HG03469 (cell line): ENCODE data around the gene PCDH17.

Experiments
- ATAC-seq: cut with Tn5 transposase; IDR thresholded peaks from one replicate; pipeline ENCODE4 v1.9.1; 2021; ENCODE audit warnings: mild to moderate bottlenecking, moderate library complexity, moderate number of reproducible peaks; ENCODE audit not compliant: unreplicated experiment

The PCDH17 gene

DNA sequence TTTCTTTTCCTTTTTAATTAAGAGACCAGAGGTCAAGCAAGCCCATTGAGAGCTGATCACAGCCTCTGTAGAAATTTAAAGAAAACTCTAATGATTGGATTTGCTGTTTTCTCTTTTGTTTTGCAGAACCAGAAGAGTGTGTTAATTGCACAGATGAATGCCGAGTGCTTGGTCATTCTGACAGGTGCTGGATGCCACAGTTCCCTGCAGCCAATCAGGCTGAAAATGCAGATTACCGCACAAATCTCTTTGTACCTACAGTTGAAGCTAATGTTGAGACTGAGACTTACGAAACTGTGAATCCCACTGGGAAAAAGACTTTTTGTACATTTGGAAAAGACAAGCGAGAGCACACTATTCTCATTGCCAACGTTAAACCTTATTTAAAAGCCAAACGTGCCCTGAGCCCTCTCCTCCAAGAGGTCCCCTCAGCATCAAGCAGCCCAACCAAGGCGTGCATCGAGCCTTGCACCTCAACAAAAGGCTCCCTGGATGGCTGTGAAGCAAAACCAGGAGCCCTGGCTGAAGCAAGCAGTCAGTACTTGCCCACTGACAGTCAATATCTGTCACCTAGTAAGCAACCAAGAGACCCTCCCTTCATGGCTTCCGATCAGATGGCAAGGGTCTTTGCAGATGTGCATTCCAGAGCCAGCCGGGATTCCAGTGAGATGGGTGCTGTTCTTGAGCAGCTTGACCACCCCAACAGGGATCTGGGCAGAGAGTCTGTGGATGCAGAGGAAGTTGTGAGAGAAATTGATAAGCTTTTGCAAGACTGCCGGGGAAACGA, 93.1 kb downstream of the PCDH17 start:
- no peak for ATAC-seq

DNA sequence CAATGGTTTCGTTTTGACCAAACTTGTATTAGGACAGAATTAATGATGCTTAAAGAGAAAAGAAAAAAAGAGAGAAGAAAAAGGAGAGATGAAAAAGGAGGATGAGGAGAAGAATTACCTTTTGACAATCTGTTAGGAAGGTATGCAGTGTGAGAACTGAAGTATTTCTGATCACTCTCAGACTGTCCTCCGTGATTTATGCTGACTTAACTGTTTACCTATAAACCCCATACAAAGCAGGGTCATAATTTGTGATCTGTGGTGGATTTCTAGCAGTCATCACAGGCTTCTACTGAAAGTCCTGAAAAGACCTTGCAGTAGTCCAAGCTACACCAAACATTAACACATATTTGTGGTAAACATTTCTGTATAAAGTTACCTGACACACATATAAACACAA, 93.9 kb downstream of the PCDH17 start:
- ATAC-seq = no peak

- no peak for ATAC-seq
Measured at GRCh38 chr13:57726981-57727380, 95.4 kb downstream of the PCDH17 start.

GRCh38 chr13:57734306-57734705, 102.8 kb downstream of the PCDH17 start:
- ATAC-seq = no peak

DNA sequence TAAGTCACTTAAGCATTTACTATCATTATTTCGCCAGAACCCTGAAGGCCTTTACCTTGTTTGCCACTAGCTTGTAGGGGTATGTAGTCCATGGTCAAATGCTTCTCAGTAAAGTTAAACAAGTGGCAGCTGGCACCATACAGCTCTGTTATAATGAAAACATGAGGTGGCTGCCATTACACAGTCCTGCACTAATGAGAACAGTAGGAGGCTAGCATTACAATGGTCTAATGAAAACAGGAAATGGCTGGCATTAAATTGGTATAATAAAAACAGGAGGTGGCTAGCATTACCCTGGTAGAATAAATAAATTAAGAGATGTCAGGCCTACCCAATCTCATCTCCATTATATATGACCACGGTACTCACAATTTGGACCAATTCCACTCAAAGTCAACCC, 107.5 kb downstream of the PCDH17 start:
- no peak for ATAC-seq

DNA sequence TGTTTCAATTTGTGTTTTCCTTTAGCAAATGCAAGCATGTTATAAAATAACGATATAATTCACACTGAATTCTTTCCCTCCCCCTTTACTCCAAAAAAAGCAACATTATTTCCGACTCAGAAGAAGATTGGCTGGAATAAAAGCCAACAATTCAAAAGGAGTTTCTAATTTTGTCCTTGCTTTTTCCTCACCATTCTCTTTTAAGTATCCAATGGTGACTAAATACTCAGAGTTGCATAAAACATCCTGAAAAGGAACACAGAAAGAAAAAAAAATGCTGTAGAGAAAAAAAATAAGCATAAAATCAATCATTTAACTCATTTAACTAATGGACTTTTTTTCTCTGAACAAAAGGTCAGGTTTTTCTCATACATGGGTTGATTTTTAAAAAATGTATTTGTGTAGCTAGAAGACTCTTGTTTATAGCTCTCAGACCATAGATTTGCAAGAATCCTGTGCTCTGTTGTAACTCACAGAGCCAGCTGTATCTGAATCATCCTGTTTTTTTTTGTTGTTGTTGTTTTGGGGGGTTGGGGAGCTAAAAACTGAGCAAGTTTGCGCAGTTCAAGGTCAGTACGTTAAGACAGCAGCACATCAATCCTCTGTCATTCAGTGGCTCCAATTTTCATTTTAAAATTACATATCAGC, 108.1 kb downstream of the PCDH17 start:
- ATAC-seq = no peak

GRCh38 chr13:57740719-57741118, 109.2 kb downstream of the PCDH17 start:
- no peak for ATAC-seq

DNA sequence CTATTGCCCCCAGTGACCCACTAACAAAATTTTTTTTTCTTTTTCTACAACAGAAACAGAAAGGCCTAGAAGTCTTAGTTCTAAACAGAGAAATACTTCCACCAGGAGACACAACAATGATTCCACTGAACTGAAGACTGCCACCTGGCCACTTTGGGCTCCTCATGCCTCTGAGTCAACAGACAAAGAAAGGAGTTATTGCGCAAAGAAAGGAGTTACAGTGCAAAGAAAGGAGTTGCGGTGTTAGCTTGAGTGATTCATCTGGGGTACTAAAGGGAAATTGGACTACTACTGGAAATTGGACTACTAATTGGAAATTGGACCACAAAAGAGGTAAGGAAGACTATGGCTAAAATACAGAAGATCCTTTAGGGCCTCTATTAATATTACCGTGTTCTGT, 116.6 kb downstream of the PCDH17 start:
- no peak for ATAC-seq

GRCh38 chr13:57760951-57761350, 129.4 kb downstream of the PCDH17 start:
- ATAC-seq = no peak

DNA sequence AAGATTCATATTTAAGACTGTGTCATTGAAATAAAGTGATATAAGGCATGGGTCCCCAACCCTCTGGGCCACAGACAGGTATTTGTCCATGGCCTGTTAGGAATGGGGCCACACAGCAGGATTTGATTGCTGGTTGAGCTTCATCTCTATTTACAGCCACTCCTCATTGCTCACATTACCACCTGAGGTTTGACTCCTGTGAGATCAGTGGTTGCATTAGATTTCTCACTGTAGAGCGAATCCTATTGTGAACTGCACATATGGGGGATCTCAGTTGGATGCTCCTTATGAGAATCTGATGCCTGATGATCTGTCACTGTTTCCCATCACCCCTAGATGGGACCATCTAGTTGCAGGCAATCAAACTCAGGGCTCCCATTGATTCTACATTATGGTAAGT, 132.1 kb downstream of the PCDH17 start:
- ATAC-seq = no peak
